Endothelial cell of umbilical vein (primary cell): ENCODE results near the gene ASB8. TPM values are rescaled to one million over a fixed set of nuclear protein-coding genes. Genes with fewer than 3 reads are reported as not detected.

Source experiments
- BruUV-seq: library from RNA; stranded (reverse); fragments of 400-500 nt; replicated peaks from 2 replicates; lab custom pipeline; 2021; lab: Mats Ljungman, UMichigan
- CTCF ChIA-PET: fragments of 300-600, 350-600 bp; sonication (Branson Sonifier 250); formaldehyde crosslinking; loops from one replicate; lab custom pipeline; 2021; ENCODE audit warnings: antibody characterized with exemption, inconsistent platforms; lab: Charles Lee
- POLR2A ChIA-PET: fragments of 300-600, 350-600 bp; sonication (Branson Sonifier 250); formaldehyde crosslinking; loops from one replicate; lab custom pipeline; 2021; ENCODE audit warnings: antibody characterized with exemption, inconsistent platforms; lab: Charles Lee
- DNase-seq: peaks from one replicate; pipeline ENCODE4 v3.0.0-alpha.2; 2011; ENCODE audit warnings: low read depth, low spot score
- FAIRE-seq: peaks from 2 replicates; lab custom pipeline; 2011; peaks lifted over from hg19 to GRCh38; lab: Jason Lieb, UNC
- H2AFZ ChIP-seq: 2 replicates; pipeline ENCODE4 v1.6.0; 2012; ENCODE audit warnings: low read depth, low read length, control low read depth, inconsistent platforms
- H3K27ac ChIP-seq: 2 replicates; pipeline ENCODE4 v1.5.1; 2011; ENCODE audit warnings: low read depth, mild to moderate bottlenecking, control low read depth, low read length, moderate library complexity; ENCODE audit not compliant: insufficient read depth
- H3K27me3 ChIP-seq, 2 experiments: 2 replicates each; pipeline versions ENCODE4 v1.6.0 to v1.6.1; 2011; ENCODE audit warnings: low read length in 2 of 2, mixed read lengths in 1 of 2; ENCODE audit not compliant: control insufficient read depth in 2 of 2, insufficient read depth in 2 of 2
- H3K36me3 ChIP-seq, 2 experiments: 2 replicates in 1 of 2; 3 replicates in 1 of 2; pipeline ENCODE4 v1.5.1; 2011; ENCODE audit warnings: low read length in 2 of 2, mild to moderate bottlenecking in 1 of 2, moderate library complexity in 1 of 2; ENCODE audit not compliant: control insufficient read depth in 2 of 2, insufficient read depth in 2 of 2; ENCODE audit errors: extremely low read depth in 1 of 2
- H3K4me1 ChIP-seq: 3 replicates; pipeline ENCODE4 v1.5.1; 2011; ENCODE audit warnings: mild to moderate bottlenecking, low read length; ENCODE audit not compliant: control insufficient read depth, insufficient read depth; ENCODE audit errors: extremely low read depth
- H3K4me2 ChIP-seq: 2 replicates; pipeline ENCODE4 v1.6.1; 2011; ENCODE audit warnings: low read length, control low read depth, mixed read lengths; ENCODE audit not compliant: insufficient read depth
- H3K4me3 ChIP-seq, 3 experiments: fragments of 200-600 bp in 1 of 3; sonication (generic), shearing (Covaris generic) in 1 of 3; replicated peaks in 1 of 3; 2 replicates each; pipeline ENCODE4 v1.5.1; 2011 to 2016; ENCODE audit warnings: control low read depth in 3 of 3, low read length in 3 of 3, mild to moderate bottlenecking in 2 of 3, inconsistent platforms in 1 of 3, low read depth in 1 of 3, moderate library complexity in 1 of 3; ENCODE audit not compliant: insufficient read depth in 1 of 3
- H3K79me2 ChIP-seq: 2 replicates; pipeline ENCODE4 v1.6.0; 2012; ENCODE audit warnings: low read length, inconsistent platforms; ENCODE audit not compliant: control insufficient read depth, insufficient read depth
- H3K9ac ChIP-seq: replicated peaks from 2 replicates; pipeline ENCODE3; 2011; ENCODE audit warnings: low read length, control low read depth; ENCODE audit not compliant: insufficient read depth; ENCODE audit errors: extremely low read depth
- H3K9me1 ChIP-seq: replicated peaks from 3 replicates; pipeline ENCODE4 v1.6.0; 2011; ENCODE audit warnings: mild to moderate bottlenecking, low read length; ENCODE audit not compliant: control insufficient read depth, insufficient read depth; ENCODE audit errors: extremely low read depth
- H3K9me3 ChIP-seq: replicated peaks from 2 replicates; pipeline ENCODE4 v1.5.1; 2012; ENCODE audit warnings: low read length, inconsistent platforms; ENCODE audit not compliant: control insufficient read depth, insufficient read depth
- H4K20me1 ChIP-seq: replicated peaks from 2 replicates; pipeline ENCODE3; 2011; ENCODE audit warnings: mild to moderate bottlenecking, low read length; ENCODE audit not compliant: control insufficient read depth, insufficient read depth; ENCODE audit errors: extremely low read depth
- EZH2 ChIP-seq: IDR thresholded peaks from 2 replicates; pipeline ENCODE4 v1.6.1; 2012; ENCODE audit warnings: borderline replicate concordance, low read depth, mild to moderate bottlenecking, moderate library complexity, low read length, inconsistent platforms; ENCODE audit not compliant: severe bottlenecking
- FOS ChIP-seq: IDR thresholded peaks from 2 replicates; pipeline ENCODE4 v1.6.1; 2011; ENCODE audit warnings: mild to moderate bottlenecking, low read length, moderate library complexity, borderline replicate concordance; ENCODE audit not compliant: insufficient read depth
- GATA2 ChIP-seq: IDR thresholded peaks from 2 replicates; pipeline ENCODE4 v1.7.0; 2011; ENCODE audit warnings: low read depth, mild to moderate bottlenecking, moderate library complexity, mixed read lengths, low read length; ENCODE audit not compliant: insufficient read length, insufficient read depth
- JUN ChIP-seq: IDR thresholded peaks from 2 replicates; pipeline ENCODE4 v1.6.1; 2011; ENCODE audit warnings: borderline replicate concordance, low read depth; ENCODE audit not compliant: insufficient read length, insufficient read depth
- MYC ChIP-seq: IDR thresholded peaks from one replicate; pipeline ENCODE4 v1.6.1; 2011; ENCODE audit warnings: mild to moderate bottlenecking, low read depth, low read length
- POLR2A ChIP-seq: IDR thresholded peaks from 2 replicates; pipeline ENCODE4 v1.6.1; 2012; ENCODE audit warnings: low read depth, mild to moderate bottlenecking, control low read depth, low read length
- POLR2AphosphoS5 ChIP-seq: IDR thresholded peaks from 2 replicates; pipeline ENCODE4 v1.6.1; 2012; ENCODE audit warnings: low read depth, mild to moderate bottlenecking, control low read depth, low read length, moderate library complexity; ENCODE audit not compliant: insufficient read depth
- dilution Hi-C: fragments of 300-500 bp; cut with MboI; formaldehyde crosslinking; loops from one replicate; pipeline ENCODE4 v1.15.0; 2019; ENCODE audit warnings: low sequenced_read_pairs; ENCODE audit not compliant: extremely low pct_ligation_motif_present
- intact Hi-C: fragments of 100-400 bp; cut with micrococcal nuclease; formaldehyde crosslinking; loops from one replicate; pipeline ENCODE4 v1.10.0; 2022
- polyA plus RNA-seq, 4 experiments: library from polyadenylated mRNA; depleted of rRNA in 3 of 4; stranded (reverse) in 3 of 4; unstranded in 1 of 4; fragments of >200 nt; gene quantifications; 2 replicates each; pipeline versions ENCODE4 v1.2.1 to v1.2.3, GENCODE V29; 2011 to 2012; ENCODE audit warnings: missing spikeins in 1 of 4
- total RNA-seq: library from RNA; stranded (reverse); gene quantifications from 2 replicates; pipeline ENCODE4 v1.2.3, GENCODE V29; 2021
- TF ChIP-seq, protein P1 (sequence below): IDR thresholded peaks from 2 replicates; pipeline ENCODE4 v1.6.1; 2011; ENCODE audit not compliant: insufficient read depth, insufficient read length
- TF ChIP-seq, protein P2 (sequence below), 2 donors: IDR thresholded peaks; 1 replicate in 1 of 2; 2 replicates in 1 of 2; pipeline ENCODE4 v1.5.1; 2011; ENCODE audit warnings: low read length in 2 of 2, mild to moderate bottlenecking in 2 of 2, moderate library complexity in 2 of 2, control low read depth in 1 of 2, inconsistent platforms in 1 of 2, low read depth in 1 of 2; ENCODE audit not compliant: insufficient read depth in 1 of 2; ENCODE audit errors: extremely low read depth in 1 of 2

ASB8 gene
- total and polyA plus RNA-seq, 2 donors (not counting 3 experiments of a cell fraction or from before 2014, with no cell fraction given), result 14.9 to 29.7 TPM

DNA sequence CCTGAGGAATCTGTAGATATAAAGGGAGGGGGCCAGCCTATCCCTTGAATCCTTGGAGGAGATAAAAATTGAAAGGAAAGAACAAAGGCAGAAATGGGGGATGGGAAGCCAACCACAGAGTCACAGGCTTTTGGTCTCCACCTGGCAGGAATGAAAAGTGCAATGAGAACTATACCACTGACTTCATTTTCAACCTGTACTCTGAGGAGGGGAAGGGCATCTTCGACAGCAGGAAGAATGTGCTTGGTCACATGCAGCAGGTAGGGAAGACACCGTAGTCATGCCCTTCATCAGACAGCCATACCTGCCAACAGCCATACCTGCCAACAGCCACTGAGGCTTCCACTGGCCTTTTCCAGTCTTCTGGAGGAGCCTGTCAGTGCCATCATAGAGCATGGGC, 13.4 kb downstream of the ASB8 start:
- no TSS peak for BruUV-seq
- Histone ChIP-seq H2AFZ (no peak overlapping the region), H3K27me3 (no peaks in the 10 kb centered on the region), H3K9me3 (no peaks in the 10 kb centered on the region), H3K9ac (no peak overlapping the region), H3K4me3 (no peak overlapping the region), H4K20me1 (peaks cover 2% of the 10 kb centered on the region), H3K36me3 (peaks cover 19 to 34% of the 10 kb centered on the region in 2 experiments), H3K9me1 (no peaks in the 10 kb centered on the region), H3K79me2 (no peaks in the 10 kb centered on the region), H3K4me2 (no peak overlapping the region), H3K4me1 (no peaks in the 10 kb centered on the region), H3K27ac (no peak overlapping the region)
- ChIA-PET POLR2A (no interaction called here), CTCF (interaction anchor here (0.8 kb wide), 1 partner anchor 13 kb away, joined by 4 read pairs; the partner anchor contains the start of gene ASB8)
- DNase-seq (no peak), FAIRE-seq (no peak)
- TF ChIP-seq POLR2AphosphoS5 (no peak), POLR2A (no peak), MYC (no peak)
- intact Hi-C loops, result no loop called here
- dilution Hi-C loops, result no loop called here

- no TSS peak for BruUV-seq
These were observed 14.3 kb downstream of the ASB8 start for GRCh38 chr12:48142818-48143674.

More at GRCh38 chr12:48142818-48143674, 14.3 kb downstream of the ASB8 start:
- H3K4me2 ChIP-seq, result no peak overlapping the region
- no peak overlapping the region for H2AFZ ChIP-seq
- CTCF ChIA-PET, result interaction anchor here (0.6 to 1.2 kb wide), 4 partner anchors 14 to 24 kb away, joined by 3 to 4 read pairs (median 3); partner anchors contain the start of genes ASB8 and PFKM
- TF ChIP-seq GATA2 (no peak), FOS (no peak), POLR2A (no peak), EZH2 (no peak), JUN (no peak), POLR2AphosphoS5 (no peak), MYC (no peak)
- TF ChIP-seq, protein P1, sequence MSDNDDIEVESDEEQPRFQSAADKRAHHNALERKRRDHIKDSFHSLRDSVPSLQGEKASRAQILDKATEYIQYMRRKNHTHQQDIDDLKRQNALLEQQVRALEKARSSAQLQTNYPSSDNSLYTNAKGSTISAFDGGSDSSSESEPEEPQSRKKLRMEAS, result no peak
- TF ChIP-seq, protein P2, sequence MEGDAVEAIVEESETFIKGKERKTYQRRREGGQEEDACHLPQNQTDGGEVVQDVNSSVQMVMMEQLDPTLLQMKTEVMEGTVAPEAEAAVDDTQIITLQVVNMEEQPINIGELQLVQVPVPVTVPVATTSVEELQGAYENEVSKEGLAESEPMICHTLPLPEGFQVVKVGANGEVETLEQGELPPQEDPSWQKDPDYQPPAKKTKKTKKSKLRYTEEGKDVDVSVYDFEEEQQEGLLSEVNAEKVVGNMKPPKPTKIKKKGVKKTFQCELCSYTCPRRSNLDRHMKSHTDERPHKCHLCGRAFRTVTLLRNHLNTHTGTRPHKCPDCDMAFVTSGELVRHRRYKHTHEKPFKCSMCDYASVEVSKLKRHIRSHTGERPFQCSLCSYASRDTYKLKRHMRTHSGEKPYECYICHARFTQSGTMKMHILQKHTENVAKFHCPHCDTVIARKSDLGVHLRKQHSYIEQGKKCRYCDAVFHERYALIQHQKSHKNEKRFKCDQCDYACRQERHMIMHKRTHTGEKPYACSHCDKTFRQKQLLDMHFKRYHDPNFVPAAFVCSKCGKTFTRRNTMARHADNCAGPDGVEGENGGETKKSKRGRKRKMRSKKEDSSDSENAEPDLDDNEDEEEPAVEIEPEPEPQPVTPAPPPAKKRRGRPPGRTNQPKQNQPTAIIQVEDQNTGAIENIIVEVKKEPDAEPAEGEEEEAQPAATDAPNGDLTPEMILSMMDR (IDR thresholded peaks at IDR 0.05; ENCODE audit: extremely low read depth in 1 of 2, insufficient read depth in 1 of 2, low read depth in 1 of 2, low read length in 2 of 2), result no peak
- peaks cover 19 to 34% of the 10 kb centered on the region in 2 experiments for H3K36me3 ChIP-seq
- H3K79me2 ChIP-seq, result no peaks in the 10 kb centered on the region
- H3K27me3 ChIP-seq, result no peaks in the 10 kb centered on the region
- no peak overlapping the region for H3K27ac ChIP-seq
- no peak for DNase-seq
- no peaks in the 10 kb centered on the region for H3K4me1 ChIP-seq
- peaks cover 2% of the 10 kb centered on the region for H4K20me1 ChIP-seq
- no peak overlapping the region for H3K4me3 ChIP-seq
- intact Hi-C loops, result no loop called here
- H3K9ac ChIP-seq, result no peak overlapping the region
- POLR2A ChIA-PET, result no interaction called here
- dilution Hi-C loops, result no loop called here
- no peaks in the 10 kb centered on the region for H3K9me3 ChIP-seq
- no peaks in the 10 kb centered on the region for H3K9me1 ChIP-seq
- no peak for FAIRE-seq
